GM23248 (cell line): ENCODE measurements around the gene RASGRF1. TPM values are rescaled to one million over a fixed set of nuclear protein-coding genes. Genes with fewer than 3 reads are reported as not detected.
A peak's percentile ranks its signal among the peaks of the same experiment; 100 is the strongest.

Experiments
- DNase-seq: peaks from one replicate; pipeline ENCODE4 v3.0.0-alpha.2; 2015
- H2AFZ ChIP-seq: fragments of 200-600 bp; sonication (generic); 2 replicates; pipeline ENCODE4 v1.6.1; 2016; ENCODE audit warnings: antibody characterized with exemption
- H3F3A ChIP-seq: fragments of 200-600 bp; sonication (generic); 2 replicates; pipeline ENCODE4 v1.6.1; 2016; ENCODE audit warnings: mild to moderate bottlenecking, antibody characterized with exemption, mixed run types; ENCODE audit not compliant: insufficient read depth
- H3K27ac ChIP-seq: fragments of 200-600 bp; sonication (generic); 2 replicates; pipeline ENCODE4 v1.5.1; 2016; ENCODE audit warnings: mild to moderate bottlenecking
- H3K27me3 ChIP-seq: fragments of 200-600 bp; sonication (generic); replicated peaks from 2 replicates; pipeline ENCODE4 v1.6.1; 2016; ENCODE audit warnings: mild to moderate bottlenecking; ENCODE audit not compliant: insufficient read depth
- H3K36me3 ChIP-seq: fragments of 200-600 bp; sonication (generic); 2 replicates; pipeline ENCODE4 v1.6.1; 2016; ENCODE audit warnings: low read depth, mild to moderate bottlenecking
- H3K4me1 ChIP-seq: fragments of 200-600 bp; sonication (generic); 2 replicates; pipeline ENCODE4 v1.6.1; 2016; ENCODE audit warnings: mild to moderate bottlenecking; ENCODE audit not compliant: insufficient read depth
- H3K4me2 ChIP-seq: fragments of 200-600 bp; sonication (generic); one replicate; pipeline ENCODE4 v1.6.1; 2016; ENCODE audit warnings: mild to moderate bottlenecking; ENCODE audit not compliant: unreplicated experiment
- H3K4me3 ChIP-seq: fragments of 200-600 bp; sonication (generic); 2 replicates; pipeline ENCODE4 v1.5.1; 2016; ENCODE audit warnings: mild to moderate bottlenecking
- H3K79me2 ChIP-seq: fragments of 200-600 bp; sonication (generic); 2 replicates; pipeline ENCODE4 v1.6.1; 2016; ENCODE audit warnings: mild to moderate bottlenecking; ENCODE audit not compliant: insufficient read depth
- H3K9ac ChIP-seq: fragments of 200-600 bp; sonication (generic); 2 replicates; pipeline ENCODE4 v1.6.1; 2016; ENCODE audit warnings: mild to moderate bottlenecking
- H3K9me2 ChIP-seq: fragments of 200-600 bp; sonication (generic); 2 replicates; pipeline ENCODE4 v1.6.1; 2016; ENCODE audit warnings: mixed run types, mild to moderate bottlenecking, moderate library complexity; ENCODE audit not compliant: insufficient read depth
- H3K9me3 ChIP-seq: fragments of 200-600 bp; sonication (generic); one replicate; pipeline ENCODE4 v1.6.1; 2017; ENCODE audit warnings: low read depth
- H4K20me1 ChIP-seq: fragments of 200-600 bp; sonication (generic); 2 replicates; pipeline ENCODE4 v1.6.0; 2016; ENCODE audit not compliant: insufficient read depth
- EZH2 ChIP-seq: fragments of 200-600 bp; sonication (generic); IDR thresholded peaks from 2 replicates; pipeline ENCODE4 v1.6.1; 2018; ENCODE audit warnings: antibody characterized with exemption, mild to moderate bottlenecking; ENCODE audit not compliant: insufficient read depth, poor library complexity, severe bottlenecking
- EZH2phosphoT487 ChIP-seq: fragments of 200-600 bp; sonication (generic); IDR thresholded peaks from 2 replicates; pipeline ENCODE4 v1.6.1; 2018; ENCODE audit warnings: antibody characterized with exemption, moderate library complexity, mild to moderate bottlenecking, low read depth; ENCODE audit not compliant: insufficient read depth
- WGBS, 2 experiments: methylation state at CpG; one replicate each; pipeline ENCODE4 v1.1.6; 2015 to 2017; ENCODE audit warnings: low lambda C conversion rate in 2 of 2, low coverage in 1 of 2; ENCODE audit errors: missing lambda C conversion rate in 2 of 2; 5-methylcytosine and 5-hydroxymethylcytosine counted together
- in situ Hi-C: fragments of 300-500 bp; cut with MboI; formaldehyde crosslinking; loops from 2 replicates; pipeline ENCODE4 v1.15.0; 2020
- polyA plus RNA-seq: library from polyadenylated mRNA; unstranded; fragments of >200 nt; fragmentation: Nextera tagmentation; extraction: Ambion mirVana; gene quantifications from 2 replicates; pipeline ENCODE4 v1.2.1, GENCODE V29; 2016
- total RNA-seq: library from RNA; depleted of rRNA; stranded (reverse); fragments of >200 nt; shearing (Covaris generic); gene quantifications from 2 replicates; pipeline ENCODE4 v1.2.3, GENCODE V29; 2014

The RASGRF1 gene
- total and polyA plus RNA-seq, 2 experiments from 2014 or later, result not detected

DNA sequence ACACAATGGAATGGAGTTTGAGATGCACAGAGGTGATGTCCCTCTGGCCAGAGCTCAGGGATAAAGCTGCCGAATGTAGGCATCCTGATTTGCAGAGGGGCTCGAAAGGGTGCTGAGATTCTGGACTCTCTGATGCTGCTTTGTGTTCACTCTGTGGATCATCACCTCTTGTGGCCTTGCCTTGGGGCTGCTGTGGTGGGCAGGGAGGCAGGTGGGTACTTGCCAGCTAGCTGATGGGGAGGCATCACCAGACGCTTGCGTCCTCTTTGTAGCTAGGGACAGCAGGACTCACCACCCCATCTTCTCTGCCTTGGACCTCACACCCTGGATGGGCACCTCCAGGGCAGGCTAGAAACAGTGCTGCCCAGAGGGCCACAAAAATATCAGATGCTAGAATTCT lies 14.6 kb upstream of the RASGRF1 start:
- H3F3A ChIP-seq, result no peaks in the 10 kb centered on the region
- in situ Hi-C loops, result no loop called here
- no peak overlapping the region for H3K4me3 ChIP-seq
- H3K27ac ChIP-seq, result no peak overlapping the region
- H3K36me3 ChIP-seq, result no peaks in the 10 kb centered on the region
- 57 to 68% methylated on average over 4 of the region's 4 CpGs for whole genome bisulfite sequencing, 2 experiments
- H3K4me2 ChIP-seq, result no peak overlapping the region
- H4K20me1 ChIP-seq, result no peaks in the 10 kb centered on the region
- TF ChIP-seq EZH2, result no peak
- no peak for TF ChIP-seq EZH2phosphoT487
- H3K4me1 ChIP-seq, result no peaks in the 10 kb centered on the region
- no peak overlapping the region for H3K9ac ChIP-seq
- no peak for DNase-seq
- no peak overlapping the region for H2AFZ ChIP-seq
- H3K9me3 ChIP-seq, result no peaks in the 10 kb centered on the region
- no peaks in the 10 kb centered on the region for H3K9me2 ChIP-seq
- no peaks in the 10 kb centered on the region for H3K79me2 ChIP-seq
- H3K27me3 ChIP-seq, result no peaks in the 10 kb centered on the region; the same call in 1 of the 2 replicates

GRCh38 chr15:79102595-79102994 lies 12.0 kb upstream of the RASGRF1 start:
- Histone ChIP-seq H3K9me3 (no peaks in the 10 kb centered on the region), H3K4me3 (no peak overlapping the region), H4K20me1 (no peaks in the 10 kb centered on the region), H3K27me3 (0 out of 2 replicates have a peak, but pooled peaks cover 5% of the 10 kb centered on the region), H3K9me2 (no peaks in the 10 kb centered on the region), H3K27ac (no peak overlapping the region), H3K9ac (no peak overlapping the region), H3K4me1 (no peaks in the 10 kb centered on the region), H3K79me2 (no peaks in the 10 kb centered on the region), H3K4me2 (no peak overlapping the region), H3K36me3 (no peaks in the 10 kb centered on the region), H3F3A (no peaks in the 10 kb centered on the region), H2AFZ (no peak overlapping the region)
- in situ Hi-C loops, result no loop called here
- 60 to 70% methylated on average over 6 of the region's 6 CpGs for WGBS, 2 experiments
- DNase-seq, result no peak
- TF ChIP-seq EZH2phosphoT487 (no peak), EZH2 (no peak)

DNA sequence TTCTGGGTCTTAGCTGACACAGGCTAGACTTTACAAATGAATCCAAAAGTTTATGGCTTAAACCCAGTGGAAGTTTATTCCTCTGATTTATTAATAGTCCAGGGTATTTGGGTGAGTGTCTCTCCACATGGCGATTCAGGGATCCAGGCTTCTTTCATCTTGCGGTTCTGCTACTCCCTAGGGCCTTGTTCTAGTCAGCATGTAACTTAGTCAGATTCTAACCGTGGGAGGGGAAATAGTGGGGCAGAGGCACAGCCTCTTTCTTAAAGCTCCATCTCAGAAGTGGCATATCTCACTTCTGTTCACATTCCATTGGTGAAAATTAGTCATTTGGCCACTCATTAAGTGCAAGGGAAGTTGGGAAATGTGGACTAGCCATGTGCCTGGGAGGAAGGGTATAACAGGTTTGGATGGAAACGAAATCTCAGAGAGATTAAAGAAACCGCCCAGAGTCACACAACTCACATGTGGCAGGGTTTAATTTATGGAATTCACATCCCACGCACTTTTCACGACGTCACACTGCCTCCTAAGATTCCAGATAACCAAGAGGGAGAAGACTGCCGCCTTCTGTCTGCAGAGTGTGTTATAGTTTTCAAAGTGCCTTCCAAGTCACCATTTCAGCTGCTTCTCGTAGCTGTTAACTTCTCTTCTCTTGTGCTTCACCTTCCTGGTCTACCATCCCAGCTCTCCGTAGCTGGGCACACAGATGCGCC lies 11.4 kb upstream of the RASGRF1 start:
- H2AFZ ChIP-seq, result no peak overlapping the region
- in situ Hi-C loops, result no loop called here
- 0 out of 2 replicates have a peak, but pooled peaks cover 6% of the 10 kb centered on the region for H3K27me3 ChIP-seq
- H3K36me3 ChIP-seq, result no peaks in the 10 kb centered on the region
- no peaks in the 10 kb centered on the region for H3F3A ChIP-seq
- no peaks in the 10 kb centered on the region for H4K20me1 ChIP-seq
- H3K9me3 ChIP-seq, result no peaks in the 10 kb centered on the region
- H3K4me3 ChIP-seq, result no peak overlapping the region
- 50 to 51% methylated on average over 12 of the region's 12 CpGs for WGBS, 2 experiments
- H3K9me2 ChIP-seq, result no peaks in the 10 kb centered on the region
- H3K9ac ChIP-seq, result no peak overlapping the region
- H3K4me1 ChIP-seq, result no peaks in the 10 kb centered on the region
- H3K79me2 ChIP-seq, result no peaks in the 10 kb centered on the region
- TF ChIP-seq EZH2phosphoT487 (no peak), EZH2 (no peak)
- DNase-seq, result peak; percentile 15
- H3K4me2 ChIP-seq, result no peak overlapping the region
- no peak overlapping the region for H3K27ac ChIP-seq

DNA sequence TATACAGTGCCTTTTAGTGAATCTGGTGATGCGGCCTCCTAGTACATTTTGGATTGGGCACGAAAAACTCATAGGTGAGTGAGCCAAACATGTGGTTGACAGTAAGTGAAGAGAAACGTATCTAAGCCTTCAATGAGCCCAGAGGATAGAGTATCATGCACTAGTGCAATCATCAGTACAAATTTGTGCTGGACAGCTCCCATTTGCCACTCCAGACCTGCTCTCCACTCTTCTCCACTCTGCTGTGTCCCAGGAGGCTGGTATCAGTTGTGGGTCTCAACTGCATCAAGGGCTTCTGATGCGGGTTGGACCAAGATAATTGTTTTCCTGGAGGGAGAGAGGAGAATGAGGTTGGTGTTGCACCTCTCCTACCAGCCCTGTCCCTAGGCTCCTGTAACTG lies 9.1 kb upstream of the RASGRF1 start:
- no peaks in the 10 kb centered on the region for H3K36me3 ChIP-seq
- no peaks in the 10 kb centered on the region for H3K79me2 ChIP-seq
- peaks cover 15% of the 10 kb centered on the region; the same call in 1 of the 2 replicates for H3K27me3 ChIP-seq
- in situ Hi-C loops, result no loop called here
- H3K9me2 ChIP-seq, result no peaks in the 10 kb centered on the region
- 37 to 38% methylated on average over 4 of the region's 4 CpGs for WGBS, 2 experiments
- no peaks in the 10 kb centered on the region for H4K20me1 ChIP-seq
- H3F3A ChIP-seq, result no peaks in the 10 kb centered on the region
- no peak overlapping the region for H3K9ac ChIP-seq
- no peak overlapping the region for H3K4me2 ChIP-seq
- no peaks in the 10 kb centered on the region for H3K9me3 ChIP-seq
- no peak overlapping the region for H3K4me3 ChIP-seq
- no peak overlapping the region for H3K27ac ChIP-seq
- H2AFZ ChIP-seq, result no peak overlapping the region
- no peaks in the 10 kb centered on the region for H3K4me1 ChIP-seq
- peak; percentile 11 for DNase-seq
- no peak for TF ChIP-seq EZH2phosphoT487
- TF ChIP-seq EZH2, result no peak
